ENCODE measurements around the gene LMX1A. TPM values are rescaled to one million over a fixed set of nuclear protein-coding genes. Genes with fewer than 3 reads are reported as not detected.

The LMX1A gene
- polyA plus RNA-seq, 3 donors = not detected

- no peaks in the 10 kb centered on the region for H3K36me3 Mint-ChIP-seq
Observed at GRCh38 chr1:165152109-165152508, 204.4 kb downstream of the LMX1A start.

More at GRCh38 chr1:165152109-165152508, 204.4 kb downstream of the LMX1A start:
- H3K27me3 ChIP-seq (ENCODE audit: control insufficient read depth in 2 of 2, insufficient read depth in 2 of 2, low read length in 2 of 2) = no peaks in the 10 kb centered on the region
- Mint-ChIP-seq H3K27ac (no peak overlapping the region), H3K4me1 (no peaks in the 10 kb centered on the region), H3K27me3 (ENCODE audit: low read depth in 3 of 3) (peaks cover 0 to 4% (median 2%) of the 10 kb centered on the region in 3 donors), H3K9me3 (no peaks in the 10 kb centered on the region), H3K4me3 (no peak overlapping the region)
- H3K4me3 ChIP-seq (replicated peaks in 1 of 3; ENCODE audit: low read depth in 2 of 3, low read length in 3 of 3) = no peak overlapping the region
- H3K9me3 ChIP-seq (replicated peaks in 1 of 2; ENCODE audit: control insufficient read depth in 1 of 2, insufficient read depth in 1 of 2, low read length in 2 of 2) = no peaks in the 10 kb centered on the region
- H3K36me3 ChIP-seq (replicated peaks in 1 of 2; ENCODE audit: control insufficient read depth in 1 of 2, insufficient read depth in 2 of 2, low read length in 2 of 2) = no peaks in the 10 kb centered on the region
- no peaks in the 10 kb centered on the region for H3K4me1 ChIP-seq (ENCODE audit: control insufficient read depth in 1 of 2, insufficient read depth in 2 of 2, low read length in 2 of 2)
- no peak for TF ChIP-seq CTCF (IDR thresholded peaks at IDR 0.05)
- no peaks in the 10 kb centered on the region for H3K79me2 ChIP-seq (ENCODE audit: insufficient read depth, low read length)
- H3K9ac ChIP-seq (ENCODE audit: insufficient read depth, low read length, poor library complexity, severe bottlenecking) = no peak overlapping the region
- 87% methylated on average over 5 of the region's 5 CpGs for WGBS (ENCODE audit: insufficient coverage)
- intact Hi-C loops (cut with micrococcal nuclease) = no loop called here
- no peaks in the 10 kb centered on the region for H4K20me1 ChIP-seq (ENCODE audit: insufficient read depth, low read length)
- H2AFZ ChIP-seq (ENCODE audit: insufficient read depth, low read depth, low read length, poor library complexity, severe bottlenecking) = no peak overlapping the region
- DNase-seq = no peak
- no peak overlapping the region for H3K4me2 ChIP-seq (replicated peaks; ENCODE audit: extremely low read depth, low read length, poor library complexity, severe bottlenecking)
- H3K27ac ChIP-seq (ENCODE audit: low read depth in 1 of 2, low read length in 2 of 2) = no peak overlapping the region

Other genes starting within 250 kb of the LMX1A start
- gene RXRG, start 88.4 kb upstream of the LMX1A start, polyA plus RNA-seq = not detected
- gene LRRC52, start 187.3 kb upstream of the LMX1A start, polyA plus RNA-seq = not detected